Hepatocyte (in vitro differentiated cells): ENCODE measurements around the gene TMCC1. TPM values are rescaled to one million over a fixed set of nuclear protein-coding genes. Genes with fewer than 3 reads are reported as not detected.

Experiments used
- DNase-seq: peaks from one replicate; pipeline ENCODE4 v3.0.0-alpha.2; 2016; ENCODE audit warnings: low spot score
- H2AFZ ChIP-seq: fragments of 200-600 bp; sonication (generic); 2 replicates; pipeline ENCODE4 v1.6.0; 2016; ENCODE audit warnings: antibody characterized with exemption, mild to moderate bottlenecking
- H3K27ac ChIP-seq: fragments of 200-600 bp; sonication (generic); 2 replicates; pipeline ENCODE4 v1.5.1; 2016; ENCODE audit warnings: mild to moderate bottlenecking
- H3K27me3 ChIP-seq: fragments of 200-600 bp; sonication (generic); 2 replicates; pipeline ENCODE4 v1.6.1; 2016
- H3K36me3 ChIP-seq: fragments of 200-600 bp; sonication (generic); replicated peaks from 2 replicates; pipeline ENCODE4 v1.5.1; 2016; ENCODE audit warnings: low read depth; ENCODE audit not compliant: insufficient read depth
- H3K4me1 ChIP-seq: fragments of 200-600 bp; sonication (generic); 2 replicates; pipeline ENCODE4 v1.5.1; 2016; ENCODE audit warnings: mild to moderate bottlenecking, moderate library complexity; ENCODE audit not compliant: insufficient read depth
- H3K4me2 ChIP-seq: fragments of 200-600 bp; sonication (generic); 2 replicates; pipeline ENCODE4 v1.6.0; 2016
- H3K4me3 ChIP-seq: fragments of 200-600 bp; sonication (generic); 2 replicates; pipeline ENCODE4 v1.5.1; 2016; ENCODE audit warnings: mild to moderate bottlenecking
- H3K79me2 ChIP-seq: fragments of 200-600 bp; sonication (generic); 2 replicates; pipeline ENCODE4 v1.6.0; 2017; ENCODE audit warnings: mild to moderate bottlenecking
- H3K9me2 ChIP-seq: fragments of 200-600 bp; sonication (generic); replicated peaks from 2 replicates; pipeline ENCODE4 v1.6.0; 2017; ENCODE audit warnings: mild to moderate bottlenecking; ENCODE audit not compliant: insufficient read depth
- H3K9me3 ChIP-seq: fragments of 200-600 bp; sonication (generic); 2 replicates; pipeline ENCODE4 v1.5.1; 2016; ENCODE audit warnings: low read depth, mild to moderate bottlenecking
- H4K20me1 ChIP-seq: fragments of 200-600 bp; sonication (generic); 2 replicates; pipeline ENCODE4 v1.6.0; 2016; ENCODE audit warnings: mild to moderate bottlenecking; ENCODE audit not compliant: insufficient read depth, poor library complexity, severe bottlenecking
- CTCF ChIP-seq: fragments of 200-600 bp; sonication (generic); IDR thresholded peaks from 2 replicates; pipeline ENCODE4 v1.5.1; 2016; ENCODE audit warnings: antibody characterized with exemption, mild to moderate bottlenecking; ENCODE audit not compliant: poor library complexity
- EZH2 ChIP-seq: fragments of 200-600 bp; sonication (generic); IDR thresholded peaks from 2 replicates; pipeline ENCODE4 v1.6.1; 2016; ENCODE audit warnings: antibody characterized with exemption, mild to moderate bottlenecking, borderline replicate concordance
- EZH2phosphoT487 ChIP-seq: fragments of 200-600 bp; sonication (generic); IDR thresholded peaks from one replicate; pipeline ENCODE4 v1.6.1; 2018; ENCODE audit warnings: antibody characterized with exemption, mild to moderate bottlenecking, low read depth, moderate library complexity; ENCODE audit not compliant: unreplicated experiment, severe bottlenecking
- WGBS: methylation state at CpG from one replicate; pipeline ENCODE4 v1.1.6; 2016; ENCODE audit warnings: low lambda C conversion rate; ENCODE audit errors: missing lambda C conversion rate; 5-methylcytosine and 5-hydroxymethylcytosine counted together
- polyA plus RNA-seq: library from polyadenylated mRNA; unstranded; fragments of >200 nt; fragmentation: Nextera tagmentation; extraction: Ambion mirVana; gene quantifications from 2 replicates; pipeline ENCODE4 v1.2.1, GENCODE V29; 2016
- total RNA-seq: library from RNA; depleted of rRNA; stranded (reverse); fragments of >200 nt; gene quantifications from 2 replicates; pipeline ENCODE4 v1.2.3, GENCODE V29; 2014

TMCC1 gene
- total and polyA plus RNA-seq, 2 experiments from 2014 or later, result 7.0 to 17.3 TPM

GRCh38 chr3:129934234-129935123 lies 41.0 kb upstream of the TMCC1 start:
- Histone ChIP-seq H3K4me2 (peak overlapping the region; percentile 70), H3K79me2 (no peaks in the 10 kb centered on the region), H2AFZ (peak overlapping the region; percentile 20), H3K9me3 (no peaks in the 10 kb centered on the region), H3K4me1 (no peaks in the 10 kb centered on the region), H3K27ac (no peak overlapping the region), H4K20me1 (no peaks in the 10 kb centered on the region), H3K27me3 (no peaks in the 10 kb centered on the region), H3K4me3 (no peak overlapping the region), H3K9me2 (no peaks in the 10 kb centered on the region), H3K36me3 (no peaks in the 10 kb centered on the region)
- 36% methylated on average over 20 of the region's 20 CpGs for WGBS
- TF ChIP-seq CTCF, result peak; percentile 95
- TF ChIP-seq EZH2phosphoT487, result no peak
- no peak for TF ChIP-seq EZH2
- peak; percentile 52 for DNase-seq

- no peak overlapping the region for H2AFZ ChIP-seq
- no peak for DNase-seq
- no peaks in the 10 kb centered on the region for H3K36me3 ChIP-seq
- no peaks in the 10 kb centered on the region for H3K4me1 ChIP-seq
- H3K9me2 ChIP-seq, result no peaks in the 10 kb centered on the region
- no peaks in the 10 kb centered on the region for H3K79me2 ChIP-seq
- no peaks in the 10 kb centered on the region for H3K9me3 ChIP-seq
- no peak overlapping the region for H3K4me3 ChIP-seq
- WGBS, result 84% methylated on average over 4 of the region's 4 CpGs
- H4K20me1 ChIP-seq, result no peaks in the 10 kb centered on the region
- no peak overlapping the region for H3K4me2 ChIP-seq
- TF ChIP-seq CTCF (no peak), EZH2phosphoT487 (no peak), EZH2 (no peak)
- no peak overlapping the region for H3K27ac ChIP-seq
- no peaks in the 10 kb centered on the region for H3K27me3 ChIP-seq
Observed at GRCh38 chr3:129933471-129933870, 40.0 kb upstream of the TMCC1 start.

- Histone ChIP-seq H3K4me3 (no peak overlapping the region), H3K79me2 (no peaks in the 10 kb centered on the region), H4K20me1 (no peaks in the 10 kb centered on the region), H3K27me3 (no peaks in the 10 kb centered on the region), H3K27ac (no peak overlapping the region), H3K4me2 (no peak overlapping the region), H3K36me3 (no peaks in the 10 kb centered on the region), H3K9me3 (no peaks in the 10 kb centered on the region), H3K4me1 (no peaks in the 10 kb centered on the region), H3K9me2 (no peaks in the 10 kb centered on the region), H2AFZ (no peak overlapping the region)
- DNase-seq, result no peak
- TF ChIP-seq EZH2phosphoT487, result no peak
- TF ChIP-seq EZH2, result no peak
- no peak for TF ChIP-seq CTCF
- WGBS, result 68% methylated on average over 1 of the region's 1 CpG
Observed at GRCh38 chr3:129929383-129929782, 35.9 kb upstream of the TMCC1 start.
